ENCODE results near the gene POSTN.
"Not testable (repeated sequence)": the region's sequence is repeated elsewhere in the genome, so short reads cannot be mapped to it uniquely, and the experiment has no call there.

Gene POSTN

DNA sequence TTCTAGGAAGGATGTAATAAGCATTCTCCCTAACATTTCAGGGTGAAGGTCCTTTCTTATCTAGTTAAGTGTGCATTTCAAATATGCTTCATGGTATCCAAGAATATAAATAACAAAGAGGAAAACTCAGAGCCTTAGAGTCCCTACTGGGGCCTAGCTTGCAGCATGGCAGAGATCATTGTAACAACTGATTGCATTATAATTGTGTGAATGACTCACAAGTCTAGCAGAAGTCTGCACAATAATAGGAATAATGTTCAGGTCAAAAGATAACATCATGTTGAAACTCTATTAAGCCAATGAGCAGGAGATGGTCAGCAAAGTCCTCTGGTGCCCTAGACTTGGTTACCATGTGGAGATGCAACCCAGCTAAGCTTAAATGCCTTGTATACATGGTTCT, 3.4 kb downstream of the POSTN start:
- DNase-seq (ENCODE audit: low spot score), result no peak

DNA sequence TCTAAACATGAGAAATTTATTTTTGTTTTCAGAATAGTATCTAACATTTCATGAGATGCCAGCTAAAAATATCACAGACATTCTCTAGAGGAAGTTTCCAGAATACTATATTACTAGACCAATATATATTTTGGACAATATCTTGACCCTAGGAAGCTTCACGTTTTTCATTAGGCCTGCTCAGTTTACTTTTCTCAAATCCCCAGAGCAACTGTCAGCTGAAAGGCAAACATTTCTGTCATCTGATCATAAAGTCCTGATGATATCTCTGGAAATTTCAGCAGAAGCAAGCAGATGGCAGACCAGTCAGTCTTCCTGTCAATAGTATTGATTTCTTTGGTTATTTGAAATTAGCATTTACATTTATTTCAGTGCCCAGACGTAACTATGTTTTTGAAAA, 4.0 kb downstream of the POSTN start:
- no peak for DNase-seq (ENCODE audit: low spot score)

DNA sequence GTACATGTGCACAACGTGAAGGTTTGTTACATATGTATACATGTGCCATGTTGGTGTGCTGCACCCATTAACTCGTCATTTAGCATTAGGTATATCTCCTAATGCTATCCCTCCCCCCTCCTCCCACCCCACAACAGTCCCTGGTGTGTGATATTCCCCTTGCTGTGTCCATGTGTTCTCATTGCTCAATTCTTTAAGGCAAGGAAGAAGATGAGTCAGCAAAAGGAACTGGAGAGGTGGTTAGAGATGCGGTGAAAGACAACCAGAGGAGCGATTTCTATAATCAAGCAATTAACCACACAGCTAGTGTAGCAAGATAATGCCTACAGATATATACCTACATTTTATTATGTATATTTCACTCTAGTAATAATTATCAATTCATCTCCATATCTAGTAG, 9.2 kb downstream of the POSTN start:
- DNase-seq (ENCODE audit: low spot score), result not testable (repeated sequence)

DNA sequence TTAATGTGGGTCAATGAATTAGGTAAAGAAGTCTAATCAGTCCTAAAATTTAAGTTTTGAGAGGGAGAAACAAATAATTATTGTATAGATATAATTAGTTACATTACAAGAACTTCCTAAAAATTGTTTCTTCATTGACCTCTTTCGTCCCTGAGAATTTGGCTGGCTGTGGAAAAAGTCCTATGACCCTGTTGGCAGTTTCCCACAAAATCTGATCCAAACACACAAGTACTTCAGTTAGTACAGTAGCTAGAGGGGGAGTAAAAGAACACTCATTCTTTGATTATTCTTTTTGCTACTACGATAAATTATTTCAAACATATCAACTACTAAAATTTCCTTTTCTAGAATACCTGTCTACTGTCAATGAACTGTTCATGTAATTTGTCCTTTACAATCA, 11.3 kb downstream of the POSTN start:
- no peak for DNase-seq (ENCODE audit: low spot score)

DNA sequence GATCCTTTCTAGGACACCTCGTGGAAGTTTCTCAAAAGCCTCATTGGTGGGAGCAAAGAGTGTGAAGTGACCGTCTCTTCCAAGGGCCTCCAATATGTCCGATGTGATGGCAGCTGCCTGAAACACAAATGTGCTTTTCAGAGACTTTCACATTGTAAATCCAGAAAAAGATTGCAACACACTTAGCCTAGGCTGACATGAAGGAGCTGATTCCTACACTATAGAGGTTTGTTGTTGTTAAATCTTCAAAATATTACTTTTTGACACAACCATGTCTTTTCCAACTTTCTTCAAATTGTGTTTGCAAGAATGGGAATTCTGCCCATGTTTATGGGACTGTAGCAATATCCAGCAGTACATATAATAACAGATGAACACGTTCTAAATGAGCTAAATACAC, 12.4 kb downstream of the POSTN start:
- DNase-seq (ENCODE audit: low spot score), result no peak

DNA sequence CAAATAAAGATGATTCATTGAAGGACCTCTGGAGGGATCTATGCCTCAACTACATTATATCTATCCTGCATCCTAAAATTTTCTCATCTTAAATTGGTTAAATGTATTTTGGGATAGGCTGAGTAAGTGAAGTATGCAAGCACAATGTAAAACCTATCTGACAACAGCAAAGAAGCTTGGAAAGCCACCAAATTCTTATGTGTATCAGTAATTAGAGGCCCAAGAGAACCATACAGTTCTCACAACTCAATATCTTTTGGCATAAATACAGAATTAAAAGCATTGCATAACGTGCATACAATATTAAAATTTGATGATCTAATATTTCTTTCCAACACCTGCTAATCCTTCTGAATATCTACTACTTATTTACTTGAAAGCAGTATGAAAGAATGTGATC, 13.0 kb downstream of the POSTN start:
- DNase-seq (ENCODE audit: low spot score), result no peak

DNA sequence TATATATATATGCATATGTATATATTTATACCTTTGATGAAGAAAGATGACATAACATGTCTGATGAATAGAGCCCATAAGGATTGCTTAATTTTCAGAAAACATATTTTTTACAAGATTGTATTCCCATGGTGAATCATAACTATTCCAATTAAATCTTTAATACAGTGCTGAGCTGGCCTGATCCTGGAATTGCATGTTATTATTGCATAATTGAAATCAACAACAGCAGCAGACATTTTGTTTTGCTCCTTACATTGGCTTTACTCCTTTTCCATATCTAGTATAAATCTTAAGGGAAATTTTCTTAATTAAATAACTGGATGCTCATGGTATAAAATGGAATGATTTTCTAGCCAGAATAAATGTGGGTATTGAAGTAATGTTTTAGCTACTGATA, 22.0 kb downstream of the POSTN start:
- DNase-seq (ENCODE audit: low spot score), result no peak

DNA sequence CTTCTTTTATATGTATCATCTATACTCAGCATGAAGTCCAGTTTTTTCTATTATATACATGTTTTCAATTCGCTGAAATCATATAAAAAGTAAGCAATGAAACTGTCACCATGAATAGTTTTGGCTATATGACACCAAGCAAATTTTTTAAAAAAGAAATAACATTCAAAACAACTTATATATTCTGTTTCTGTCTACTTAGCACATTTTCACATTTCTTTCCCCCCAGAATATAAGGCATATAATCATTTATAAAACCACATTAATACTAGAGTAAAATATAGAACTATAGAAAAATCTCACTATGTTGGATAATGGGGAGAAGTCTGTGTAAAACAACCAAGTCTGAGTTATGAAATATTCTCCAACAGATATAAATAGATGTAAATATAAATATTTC, 33.1 kb downstream of the POSTN start:
- DNase-seq (ENCODE audit: low spot score), result no peak

DNA sequence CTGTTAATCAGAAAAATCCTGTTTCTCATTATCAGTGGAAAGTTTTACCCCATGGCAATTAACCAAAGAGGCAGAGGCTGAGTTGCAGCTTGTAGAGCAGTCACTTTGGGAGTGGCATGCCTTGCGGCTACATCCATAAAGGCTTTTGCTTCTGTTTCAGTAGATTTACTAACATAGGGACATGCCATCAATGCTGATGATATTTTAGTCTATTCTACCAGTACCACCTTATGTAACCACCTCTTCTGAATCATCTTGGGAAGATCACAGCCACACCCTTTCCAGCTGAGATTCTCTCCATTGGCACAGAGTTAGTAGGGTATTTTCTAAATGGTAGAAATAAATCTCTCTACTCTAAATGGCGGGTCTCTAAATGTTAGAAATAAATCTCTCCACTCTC, 37.5 kb downstream of the POSTN start:
- no peak for DNase-seq (ENCODE audit: low spot score)

DNA sequence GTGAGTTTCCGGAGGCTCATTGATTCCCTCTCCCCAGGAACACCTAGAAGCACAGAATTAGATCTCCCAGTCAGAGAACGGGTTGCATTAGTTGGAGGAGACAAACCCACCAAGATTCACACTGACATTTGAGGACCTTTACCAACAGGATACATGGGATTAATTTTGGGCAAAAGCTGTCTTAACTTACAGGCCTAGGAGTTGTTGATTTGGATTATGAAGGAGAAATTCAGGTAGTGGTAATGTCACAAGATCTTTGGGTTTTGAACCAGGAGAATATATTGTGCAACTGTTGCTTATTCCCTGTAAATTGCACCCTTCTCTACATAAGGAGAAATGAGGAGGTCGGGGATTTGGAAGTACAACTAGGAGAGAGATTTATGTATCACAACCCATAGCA, 38.0 kb downstream of the POSTN start:
- no peak for DNase-seq (ENCODE audit: low spot score)

DNA sequence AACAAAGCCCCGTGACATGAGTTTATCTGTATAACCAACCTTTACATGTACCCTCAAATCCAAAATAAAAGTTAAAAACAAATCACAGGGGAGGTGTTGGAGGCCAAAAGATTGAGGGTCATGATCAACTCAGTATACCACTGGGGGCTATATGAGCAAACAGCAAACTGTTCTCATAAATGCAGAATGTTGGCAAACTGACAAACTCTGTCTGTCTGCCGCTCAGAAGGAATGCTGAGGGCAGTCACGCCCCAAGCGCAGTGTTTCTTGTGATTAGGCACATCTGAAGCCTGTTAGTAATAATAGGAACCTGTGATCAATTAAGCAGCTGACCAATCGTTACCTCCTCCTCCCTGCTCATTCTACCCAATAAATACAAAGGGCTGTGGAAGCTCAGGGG, 39.8 kb downstream of the POSTN start:
- DNase-seq (ENCODE audit: low spot score), result not testable (repeated sequence)

DNA sequence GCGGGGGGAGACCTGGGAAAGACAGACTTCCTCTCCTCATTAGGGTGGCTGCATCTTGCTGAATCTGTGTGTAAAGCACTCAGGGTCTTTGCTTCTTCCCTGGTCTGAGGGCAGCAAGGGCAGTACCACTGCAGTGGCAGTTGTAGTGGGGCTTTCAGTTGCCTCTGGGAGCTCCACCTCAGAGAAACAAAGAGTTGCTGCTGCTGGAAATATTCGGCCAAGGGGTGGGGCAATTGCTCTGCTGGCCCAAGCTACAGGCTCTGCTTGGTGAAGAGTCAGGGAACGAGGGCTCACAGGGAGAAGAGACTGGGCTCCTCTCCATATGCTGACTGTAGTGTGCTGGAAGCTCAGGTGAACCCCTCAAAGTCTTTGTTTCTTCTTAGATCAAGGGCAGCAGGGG, 52.5 kb downstream of the POSTN start:
- DNase-seq (ENCODE audit: low spot score), result no peak

DNA sequence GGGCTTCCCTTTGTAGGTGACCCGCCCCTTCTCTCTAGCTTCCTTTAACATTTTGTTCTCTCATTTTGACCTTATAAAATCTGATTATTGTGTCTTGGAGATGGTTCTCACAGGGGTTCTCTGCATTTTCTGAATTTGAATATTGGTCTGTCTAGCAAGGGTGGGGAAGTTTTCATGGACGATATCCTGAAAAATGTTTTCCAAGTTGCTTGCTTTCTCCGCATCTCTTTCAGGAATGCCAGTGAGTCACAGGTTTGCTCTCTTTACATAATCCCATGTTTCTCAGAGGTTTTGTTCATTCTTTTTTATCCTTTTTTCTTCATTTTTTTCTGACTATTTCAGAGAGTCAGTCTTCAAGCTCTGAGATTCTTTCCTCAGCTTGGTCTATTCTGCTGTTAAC, 53.6 kb downstream of the POSTN start:
- no peak for DNase-seq (ENCODE audit: low spot score)

DNA sequence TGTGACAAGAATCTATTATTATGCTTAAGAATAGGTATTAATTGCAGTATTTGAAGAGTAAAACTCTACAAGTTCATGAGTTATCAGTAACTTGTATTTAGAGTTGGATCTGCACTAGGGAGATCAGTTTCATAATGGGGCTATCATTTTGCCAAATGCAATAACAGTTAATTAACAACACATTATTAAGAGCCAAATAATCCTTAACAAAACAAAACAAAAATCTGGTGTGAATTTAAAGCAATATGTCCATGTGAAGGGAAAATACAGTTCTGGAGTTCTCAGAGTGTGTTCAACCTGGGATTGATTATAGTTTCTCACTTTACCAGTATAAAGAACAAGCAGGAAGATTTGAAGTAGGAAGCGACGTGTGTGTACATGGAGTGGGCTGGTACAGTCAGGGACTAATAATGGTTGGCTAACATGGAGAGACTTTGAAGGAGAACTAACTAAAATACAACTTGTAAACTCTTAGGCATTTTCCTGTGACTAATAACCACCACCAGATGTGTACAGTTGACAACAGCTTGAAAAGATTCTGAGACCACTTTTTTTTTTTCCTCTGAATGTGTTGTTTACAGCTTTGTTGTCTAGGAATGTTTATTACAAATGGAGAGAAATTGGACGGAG, 58.5 kb downstream of the POSTN start:
- DNase-seq (ENCODE audit: low spot score), result no peak

DNA sequence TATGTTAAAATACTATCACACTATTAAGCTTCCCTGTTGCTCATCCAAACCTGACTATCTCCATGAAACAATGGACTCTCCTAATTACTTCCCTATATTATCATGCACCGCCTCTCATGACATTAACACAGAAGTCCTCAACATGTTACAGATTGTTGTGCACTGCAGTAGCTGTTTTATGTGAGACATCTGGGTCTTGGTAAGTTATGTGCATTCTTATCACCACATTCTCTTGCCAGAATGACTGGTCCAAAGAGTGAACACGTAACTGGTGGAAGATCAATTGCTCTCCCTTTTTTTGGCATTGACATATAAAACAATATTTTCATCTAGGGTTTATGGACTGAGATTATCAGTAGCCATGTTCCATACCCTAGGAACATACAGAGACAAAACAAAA, 59.4 kb downstream of the POSTN start:
- DNase-seq (ENCODE audit: low spot score), result no peak

DNA sequence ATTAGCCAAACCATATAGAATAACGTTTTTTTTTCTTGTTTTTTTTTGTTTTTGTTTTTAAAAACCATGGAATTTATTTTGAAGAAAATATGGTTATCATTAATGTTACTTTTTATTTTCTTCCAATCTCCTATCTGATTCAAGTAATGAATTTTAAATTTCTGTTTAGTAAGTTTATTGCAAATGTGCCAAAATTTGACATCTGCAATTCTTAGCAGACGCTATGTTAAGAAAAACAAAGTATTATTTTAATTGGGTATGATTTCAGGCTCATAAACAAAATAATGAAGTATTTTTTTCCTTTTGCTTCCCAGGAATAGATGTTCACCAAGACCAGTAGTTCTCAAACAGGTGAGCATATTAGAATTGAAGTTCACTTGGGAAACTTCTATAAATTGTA, 63.1 kb downstream of the POSTN start:
- no peak for DNase-seq (ENCODE audit: low spot score)

DNA sequence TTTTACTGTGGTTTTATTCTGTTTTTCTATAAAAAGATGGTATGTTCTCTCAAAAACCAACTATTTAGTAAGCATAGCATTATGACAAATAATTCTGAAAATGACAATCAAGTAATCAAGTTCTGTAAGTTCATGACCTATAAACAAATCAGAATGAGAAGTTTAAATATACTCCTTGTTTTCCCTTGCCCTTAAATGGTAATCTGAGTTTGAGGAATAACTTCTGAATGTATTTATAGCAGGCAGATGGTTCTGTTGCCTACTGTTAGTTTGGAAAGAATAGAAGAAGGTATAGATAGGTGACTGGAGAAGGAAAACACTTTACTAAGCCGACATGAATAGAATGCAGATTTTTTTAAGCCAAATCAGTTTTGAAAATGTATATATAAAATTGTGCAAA, 63.9 kb downstream of the POSTN start:
- DNase-seq (ENCODE audit: low spot score), result no peak

DNA sequence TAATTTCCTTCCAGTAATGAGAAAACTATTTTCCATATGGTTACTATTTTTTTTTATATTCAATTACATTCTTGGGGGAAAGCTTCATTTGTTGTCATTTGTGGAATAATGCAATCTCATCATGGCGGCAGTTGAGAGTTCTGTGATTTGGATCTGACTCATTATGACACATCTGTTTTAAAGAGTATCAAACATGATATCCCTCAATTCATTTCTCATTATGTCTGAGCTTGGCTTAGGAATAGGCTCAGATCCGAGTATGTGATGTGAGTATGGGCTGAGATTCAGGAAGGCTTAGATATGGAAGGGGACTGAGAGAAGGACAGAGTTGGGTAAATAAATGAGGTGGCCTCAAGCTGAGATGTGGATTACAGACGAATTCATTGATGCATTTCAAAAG, 64.4 kb downstream of the POSTN start:
- no peak for DNase-seq (ENCODE audit: low spot score)

DNA sequence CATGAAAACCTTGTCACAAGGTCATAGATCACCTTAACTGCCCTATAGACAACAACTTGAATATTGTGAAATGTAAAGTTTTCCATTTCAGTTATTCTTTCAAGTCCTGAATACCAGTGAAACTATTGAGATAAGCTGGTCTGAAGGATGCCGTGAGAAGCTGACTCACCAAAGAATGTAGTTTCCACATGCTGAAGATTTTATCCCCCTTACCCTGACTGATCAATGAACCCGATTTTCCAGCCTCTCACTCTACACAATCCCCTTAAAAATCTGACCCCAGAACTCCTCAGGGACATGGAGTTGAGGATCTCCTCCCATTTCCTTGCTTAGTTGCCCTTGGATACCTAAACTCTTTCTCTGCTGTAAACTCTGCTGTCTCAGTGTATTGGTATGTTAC, 67.5 kb downstream of the POSTN start:
- DNase-seq (ENCODE audit: low spot score), result no peak

DNA sequence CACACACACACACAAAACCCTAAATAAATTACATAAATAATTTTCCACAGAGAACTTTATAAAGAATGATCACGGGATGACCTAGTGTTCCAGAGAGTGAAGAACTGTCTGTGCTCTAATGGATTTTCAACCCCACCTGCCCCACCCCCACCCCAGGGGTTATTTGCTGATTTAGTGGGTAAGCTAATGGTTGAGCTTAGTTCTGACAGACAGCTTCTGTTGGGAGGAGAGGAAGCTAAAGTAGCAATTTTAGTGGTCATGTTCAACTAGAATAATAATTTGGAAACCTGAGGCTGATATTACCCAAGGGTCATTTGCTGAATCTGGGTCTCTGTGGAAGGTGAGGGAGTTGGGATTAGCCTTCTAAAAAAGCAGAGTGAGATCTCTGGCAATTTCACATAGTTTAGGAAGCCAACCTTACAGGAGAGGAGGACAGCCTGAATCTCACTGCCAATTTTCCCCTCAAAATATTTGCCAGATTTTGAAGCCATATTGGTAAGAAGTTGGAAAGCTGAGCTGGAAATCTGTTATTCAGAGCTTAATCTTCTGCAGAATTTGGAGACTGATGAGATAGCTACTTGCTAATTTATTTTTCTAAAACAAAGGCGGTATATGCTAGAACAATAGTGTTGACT, 68.7 kb downstream of the POSTN start:
- DNase-seq (ENCODE audit: low spot score), result no peak

DNA sequence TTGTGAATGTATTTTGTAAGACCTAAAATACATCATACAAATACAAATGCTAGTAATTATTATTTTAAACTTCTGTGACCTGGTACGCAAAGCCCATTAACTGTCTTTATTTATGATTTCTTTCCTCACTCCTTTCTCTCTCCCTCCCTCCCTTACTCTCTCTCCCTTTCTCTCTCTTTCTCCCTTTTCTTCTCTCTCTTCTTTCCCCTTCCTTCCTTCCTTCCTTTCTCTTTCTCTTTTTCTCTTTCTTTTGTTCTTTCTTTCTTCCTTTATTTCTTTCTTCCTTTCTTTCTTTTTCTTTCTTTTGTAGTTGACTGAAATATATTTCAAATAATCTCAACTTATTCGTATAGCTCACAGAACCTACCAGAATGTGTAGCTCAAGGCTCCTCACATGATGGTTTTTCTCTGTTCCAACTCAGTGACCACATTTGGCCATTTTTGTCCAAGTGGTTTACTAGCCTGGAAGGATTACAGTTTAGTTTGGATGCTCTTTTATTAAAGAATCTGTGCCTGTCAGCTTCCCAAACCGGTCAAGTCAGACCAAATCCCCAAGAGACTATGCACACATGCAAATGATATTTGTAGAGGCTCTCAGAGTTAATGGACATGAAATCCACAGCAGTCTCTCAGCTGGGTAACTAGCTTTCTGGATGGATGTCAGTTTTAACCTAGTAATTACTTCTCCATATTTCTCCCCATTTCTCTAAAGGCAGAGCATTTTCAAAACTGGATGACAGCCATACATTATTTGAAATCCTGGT, 71.7 kb downstream of the POSTN start:
- DNase-seq (ENCODE audit: low spot score), result no peak

DNA sequence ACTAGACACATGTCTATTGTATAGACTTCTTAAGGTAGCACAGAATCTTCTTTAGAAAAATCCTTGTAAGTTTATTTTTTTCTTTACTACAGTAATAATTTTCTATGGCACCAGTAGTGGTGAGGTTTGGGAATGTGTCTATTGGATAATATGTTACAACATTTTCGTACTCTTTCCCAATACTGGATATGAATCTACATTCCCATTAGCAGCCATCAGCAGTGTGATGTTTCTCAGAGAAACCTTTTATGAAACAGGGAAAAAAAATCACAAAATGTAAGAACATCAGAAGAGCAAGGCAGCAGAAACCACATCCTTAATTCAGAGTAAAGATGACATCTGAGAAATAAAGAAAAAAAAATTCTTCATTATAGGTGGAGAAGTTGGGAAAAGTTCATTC, 83.3 kb downstream of the POSTN start:
- no peak for DNase-seq (ENCODE audit: low spot score)

Measured in D341Med (cell line).